ENCODE results near the gene CACNB2. TPM values are rescaled to one million over a fixed set of nuclear protein-coding genes. Genes with fewer than 3 reads are reported as not detected.

CACNB2 gene
- total and polyA plus RNA-seq, 2 experiments from 2014 or later: 101 to 172 TPM

DNA sequence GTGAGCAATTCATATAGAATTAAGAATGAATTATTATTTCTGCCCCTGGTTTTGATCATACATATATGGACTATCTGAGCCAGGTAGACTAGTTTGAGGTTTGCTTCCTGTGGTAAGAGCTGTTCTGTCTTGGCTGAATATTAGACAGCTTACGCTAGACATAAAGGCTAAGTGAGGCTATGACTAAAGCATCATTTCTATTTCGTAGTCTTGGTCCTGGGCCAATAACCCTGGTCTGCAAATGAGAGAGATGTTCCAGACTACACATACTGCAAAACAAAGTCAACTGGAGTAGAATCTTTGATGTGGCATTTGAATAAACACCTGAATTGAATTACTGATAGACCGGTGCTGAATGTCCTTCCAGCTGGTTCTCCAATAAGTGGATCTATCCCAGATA, 40.8 kb upstream of the CACNB2 start:
- Histone ChIP-seq H3K9me3 (ENCODE audit: low read depth) (no peaks in the 10 kb centered on the region), H3K36me3 (no peaks in the 10 kb centered on the region), H3K27me3 (no peaks in the 10 kb centered on the region), H3K4me1 (ENCODE audit: low read depth) (peaks cover 13% of the 10 kb centered on the region), H3K4me3 (no peak overlapping the region), H3K27ac (no peak overlapping the region)
- DNase-seq (ENCODE audit: low read depth in 1 of 2, low spot score in 1 of 2): peak in 1 of 2 donors; percentile 11
- TF ChIP-seq, protein P1, sequence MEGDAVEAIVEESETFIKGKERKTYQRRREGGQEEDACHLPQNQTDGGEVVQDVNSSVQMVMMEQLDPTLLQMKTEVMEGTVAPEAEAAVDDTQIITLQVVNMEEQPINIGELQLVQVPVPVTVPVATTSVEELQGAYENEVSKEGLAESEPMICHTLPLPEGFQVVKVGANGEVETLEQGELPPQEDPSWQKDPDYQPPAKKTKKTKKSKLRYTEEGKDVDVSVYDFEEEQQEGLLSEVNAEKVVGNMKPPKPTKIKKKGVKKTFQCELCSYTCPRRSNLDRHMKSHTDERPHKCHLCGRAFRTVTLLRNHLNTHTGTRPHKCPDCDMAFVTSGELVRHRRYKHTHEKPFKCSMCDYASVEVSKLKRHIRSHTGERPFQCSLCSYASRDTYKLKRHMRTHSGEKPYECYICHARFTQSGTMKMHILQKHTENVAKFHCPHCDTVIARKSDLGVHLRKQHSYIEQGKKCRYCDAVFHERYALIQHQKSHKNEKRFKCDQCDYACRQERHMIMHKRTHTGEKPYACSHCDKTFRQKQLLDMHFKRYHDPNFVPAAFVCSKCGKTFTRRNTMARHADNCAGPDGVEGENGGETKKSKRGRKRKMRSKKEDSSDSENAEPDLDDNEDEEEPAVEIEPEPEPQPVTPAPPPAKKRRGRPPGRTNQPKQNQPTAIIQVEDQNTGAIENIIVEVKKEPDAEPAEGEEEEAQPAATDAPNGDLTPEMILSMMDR (IDR thresholded peaks at IDR 0.05; ENCODE audit: low read depth, low read length): no peak

DNA sequence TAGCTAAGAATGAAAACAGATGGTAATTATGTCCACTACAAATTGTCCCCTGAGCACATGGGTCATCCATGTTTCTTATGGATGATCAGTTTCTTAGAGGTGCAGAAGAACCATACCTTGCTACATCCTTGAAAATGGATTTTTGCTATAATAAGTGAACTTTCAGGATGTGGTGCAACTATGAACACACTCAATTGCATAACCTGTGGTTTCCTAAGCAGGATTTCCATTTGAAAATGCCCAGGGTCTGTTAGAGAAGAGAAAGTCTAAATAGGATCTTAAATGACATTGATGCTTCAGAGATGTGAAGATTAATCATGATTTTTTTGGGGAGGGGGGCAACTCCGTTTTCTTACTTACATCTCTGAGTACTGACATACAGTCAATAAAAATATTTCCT, 39.6 kb upstream of the CACNB2 start:
- TF ChIP-seq, protein P1 (IDR thresholded peaks at IDR 0.05; ENCODE audit: low read depth, low read length): no peak
- Histone ChIP-seq H3K36me3 (no peaks in the 10 kb centered on the region), H3K4me3 (no peak overlapping the region), H3K27ac (no peak overlapping the region), H3K9me3 (ENCODE audit: low read depth) (no peaks in the 10 kb centered on the region), H3K27me3 (no peaks in the 10 kb centered on the region), H3K4me1 (ENCODE audit: low read depth) (peaks cover 18% of the 10 kb centered on the region)
- DNase-seq (ENCODE audit: low read depth in 1 of 2, low spot score in 1 of 2): peak in 1 of 2 donors; percentile 30

- H3K27me3 ChIP-seq: no peaks in the 10 kb centered on the region
- TF ChIP-seq, protein P1 (IDR thresholded peaks at IDR 0.05; ENCODE audit: low read depth, low read length): no peak
- H3K4me1 ChIP-seq (ENCODE audit: low read depth): peaks cover 21% of the 10 kb centered on the region
- H3K9me3 ChIP-seq (ENCODE audit: low read depth): no peaks in the 10 kb centered on the region
- H3K4me3 ChIP-seq: no peak overlapping the region
- no peak overlapping the region for H3K27ac ChIP-seq
- no peaks in the 10 kb centered on the region for H3K36me3 ChIP-seq
- no peak for DNase-seq (ENCODE audit: low read depth in 1 of 2, low spot score in 1 of 2)
Observed at GRCh38 chr10:18102404-18102803, 37.8 kb upstream of the CACNB2 start.

- H3K4me3 ChIP-seq: no peak overlapping the region
- peaks cover 18% of the 10 kb centered on the region for H3K4me1 ChIP-seq (ENCODE audit: low read depth)
- H3K27me3 ChIP-seq: no peaks in the 10 kb centered on the region
Observed at GRCh38 chr10:18104223-18104872, 35.9 kb upstream of the CACNB2 start.

GRCh38 chr10:18109341-18109870, 30.8 kb upstream of the CACNB2 start:
- H3K4me1 ChIP-seq (ENCODE audit: low read depth): peaks cover 18% of the 10 kb centered on the region
- H3K4me3 ChIP-seq: no peak overlapping the region
- no peak overlapping the region for H3K27ac ChIP-seq
- no peaks in the 10 kb centered on the region for H3K27me3 ChIP-seq
- DNase-seq (ENCODE audit: low read depth in 1 of 2, low spot score in 1 of 2): no peak
- H3K9me3 ChIP-seq (ENCODE audit: low read depth): no peaks in the 10 kb centered on the region
- H3K36me3 ChIP-seq: no peaks in the 10 kb centered on the region
- TF ChIP-seq, protein P1 (IDR thresholded peaks at IDR 0.05; ENCODE audit: low read depth, low read length): no peak

More at GRCh38 chr10:18104223-18104872, 35.9 kb upstream of the CACNB2 start:
- Histone ChIP-seq H3K9me3 (ENCODE audit: low read depth) (no peaks in the 10 kb centered on the region), H3K36me3 (no peaks in the 10 kb centered on the region), H3K27ac (no peak overlapping the region)
- TF ChIP-seq, protein P1 (IDR thresholded peaks at IDR 0.05; ENCODE audit: low read depth, low read length): peak; percentile 67
- DNase-seq (ENCODE audit: low read depth in 1 of 2, low spot score in 1 of 2): peak; percentile 40 to 60

All from cardiac muscle cell (in vitro differentiated cells and primary cell).